A549 (cell line): ENCODE data around the gene BCL2L1. TPM values are rescaled to one million over a fixed set of nuclear protein-coding genes. Genes with fewer than 3 reads are reported as not detected.

ENCODE experiments used
- ATAC-seq, 2 experiments: fragments of 200-7000 bp in 1 of 2; fragments of >200 bp in 1 of 2; cut with Nextera tagmentation in 1 of 2; cut with Tn5 transposase in 1 of 2; 3 replicates each; pipeline versions ENCODE4 v1.8.0 to v1.9.1; 2018 to 2020; ENCODE audit warnings: mild to moderate bottlenecking in 1 of 2, moderate library complexity in 1 of 2
- CTCF ChIA-PET: fragments of 300-600 bp; sonication (Branson Sonifier 250); formaldehyde crosslinking; extraction: SDS; loops from one replicate; lab custom pipeline; 2021; ENCODE audit warnings: antibody characterized with exemption, inconsistent platforms; lab: Yijun Ruan, JAX
- POLR2A ChIA-PET: fragments of 350-600 bp; formaldehyde crosslinking; extraction: SDS; loops from one replicate; lab custom pipeline; 2021; ENCODE audit warnings: antibody characterized with exemption, inconsistent platforms; lab: Yijun Ruan, JAX
- DNase-seq, 2 experiments: peaks; one replicate each; pipeline versions ENCODE4 v3.0.0 to v3.0.0-alpha.2; 2011 to 2016; ENCODE audit warnings: low read depth in 1 of 2, low spot score in 1 of 2
- FAIRE-seq: peaks from 2 replicates; lab custom pipeline; 2011; peaks lifted over from hg19 to GRCh38; lab: Jason Lieb, UNC
- H3K27ac ChIP-seq, 2 experiments: fragments of >200 bp; sonication (Bioruptor Twin); formaldehyde crosslinking; 3 replicates each; pipeline ENCODE4 v1.5.1; 2016 to 2017
- H3K4me1 ChIP-seq: fragments of >200 bp; sonication (Bioruptor Twin); formaldehyde crosslinking; 3 replicates; pipeline ENCODE4 v1.6.1; 2016
- H3K4me2 ChIP-seq: fragments of >200 bp; sonication (Bioruptor Twin); formaldehyde crosslinking; 3 replicates; pipeline ENCODE4 v1.6.1; 2016
- H3K4me3 ChIP-seq: fragments of >200 bp; sonication (Bioruptor Twin); formaldehyde crosslinking; 3 replicates; pipeline ENCODE4 v1.5.1; 2016
- H3K9me3 ChIP-seq: fragments of >200 bp; sonication (Bioruptor Twin); formaldehyde crosslinking; 3 replicates; pipeline ENCODE4 v1.6.1; 2016
- BHLHE40 ChIP-seq: IDR thresholded peaks from 2 replicates; pipeline ENCODE4 v1.6.1; 2012; ENCODE audit warnings: low read depth, low read length, inconsistent platforms
- CBX2 ChIP-seq: fragments of 200-600 bp; sonication (generic); IDR thresholded peaks from 2 replicates; pipeline ENCODE4 v1.6.1; 2016; ENCODE audit warnings: low read depth, mild to moderate bottlenecking, borderline replicate concordance
- CBX8 ChIP-seq: fragments of 200-600 bp; sonication (generic); IDR thresholded peaks from 2 replicates; pipeline ENCODE4 v1.6.1; 2016
- CHD2 ChIP-seq: fragments of 150-350 bp; IDR thresholded peaks from 2 replicates; pipeline ENCODE4 v1.6.1; 2014; ENCODE audit warnings: low read length; ENCODE audit not compliant: partially characterized antibody
- CTCF ChIP-seq: fragments of >200 bp; sonication (Bioruptor Twin); formaldehyde crosslinking; IDR thresholded peaks from 3 replicates; pipeline ENCODE4 v1.5.1; 2016
- EHMT2 ChIP-seq: fragments of 200-600 bp; sonication (generic); IDR thresholded peaks from 2 replicates; pipeline ENCODE4 v1.6.1; 2016; ENCODE audit warnings: antibody characterized with exemption, low read depth, mild to moderate bottlenecking, moderate library complexity
- EP300 ChIP-seq, 2 experiments: fragments of >200 bp; sonication (Bioruptor Twin); formaldehyde crosslinking; IDR thresholded peaks; 2 replicates in 1 of 2; 3 replicates in 1 of 2; pipeline ENCODE4 v1.6.1; 2016 to 2017
- FOSB ChIP-seq: fragments of 250-450 bp; sonication (Bioruptor Pico); IDR thresholded peaks from 2 replicates; pipeline ENCODE4 v1.5.0; 2020; ENCODE audit warnings: mild to moderate bottlenecking, moderate library complexity
- HES2 ChIP-seq: fragments of >200 bp; sonication (Bioruptor Twin); formaldehyde crosslinking; IDR thresholded peaks from 2 replicates; pipeline ENCODE4 v1.6.1; 2016
- HEYL ChIP-seq: fragments of 250-450 bp; sonication (Bioruptor Pico); IDR thresholded peaks from 2 replicates; pipeline ENCODE4 v1.8.0; 2021; ENCODE audit warnings: mild to moderate bottlenecking, moderate library complexity
- HOXB5 ChIP-seq: fragments of 250-450 bp; sonication (Bioruptor Pico); IDR thresholded peaks from 2 replicates; pipeline ENCODE4 v1.5.0; 2020; ENCODE audit warnings: mild to moderate bottlenecking, moderate library complexity
- JUNB ChIP-seq: fragments of >200 bp; sonication (Bioruptor Twin); formaldehyde crosslinking; IDR thresholded peaks from 2 replicates; pipeline ENCODE4 v1.6.1; 2016
- MAFK ChIP-seq: fragments of 450-650 bp; IDR thresholded peaks from 2 replicates; pipeline ENCODE4 v1.6.1; 2014; ENCODE audit not compliant: partially characterized antibody
- NPAS2 ChIP-seq: fragments of 250-450 bp; sonication (Bioruptor Pico); IDR thresholded peaks from 2 replicates; pipeline ENCODE4 v1.8.0; 2022; ENCODE audit warnings: mild to moderate bottlenecking, moderate library complexity, borderline replicate concordance
- PBX3 ChIP-seq: IDR thresholded peaks from 2 replicates; pipeline ENCODE4 v1.6.1; 2012
- PHF8 ChIP-seq: fragments of 200-600 bp; sonication (generic); IDR thresholded peaks from 2 replicates; pipeline ENCODE4 v1.6.1; 2016; ENCODE audit warnings: low read depth, mild to moderate bottlenecking, antibody characterized with exemption, moderate library complexity, borderline replicate concordance
- POLR2AphosphoS2 ChIP-seq: conservative IDR thresholded peaks from 2 replicates; pipeline ENCODE4 v1.6.1; 2012; ENCODE audit warnings: low read length, improper control_type of control experiment, inconsistent platforms
- RARB ChIP-seq: fragments of 250-450 bp; sonication (Bioruptor Pico); IDR thresholded peaks from 2 replicates; pipeline ENCODE4 v1.8.0; 2021; ENCODE audit warnings: mild to moderate bottlenecking, moderate library complexity
- RFX5 ChIP-seq: fragments of 450-650 bp; IDR thresholded peaks from 2 replicates; pipeline ENCODE4 v1.7.1; 2014; ENCODE audit warnings: antibody characterized with exemption, mild to moderate bottlenecking, moderate library complexity
- TP53 ChIP-seq: fragments of 250-450 bp; sonication (Bioruptor Pico); IDR thresholded peaks from 2 replicates; pipeline ENCODE4 v1.5.0; 2021; ENCODE audit warnings: mild to moderate bottlenecking, moderate library complexity
- ZSCAN20 ChIP-seq: fragments of 250-450 bp; sonication (Bioruptor Pico); IDR thresholded peaks from 2 replicates; pipeline ENCODE4 v1.8.0; 2022; ENCODE audit warnings: mild to moderate bottlenecking, moderate library complexity
- WGBS: methylation state at CpG from one replicate; pipeline ENCODE4 v1.1.6; 2017; ENCODE audit errors: missing lambda C conversion rate; 5-methylcytosine and 5-hydroxymethylcytosine counted together
- polyA plus RNA-seq, 4 experiments: library from polyadenylated mRNA; depleted of rRNA in 3 of 4; stranded (reverse); fragments of >200 nt; fragmentation: RNase III in 1 of 4; extraction: RNeasy Plus Mini Kit Qiagen cat#74134 plus additional on column Dnase treatment in 1 of 4; gene quantifications; 2 replicates in 3 of 4; 3 replicates in 1 of 4; pipeline ENCODE4 v1.2.3, GENCODE V29; 2011 to 2017

Gene BCL2L1
- polyA plus RNA-seq, 2 of the 4 experiments (the other 2 are of a cell fraction) = 154 to 178 TPM

- TF ChIP-seq PHF8 (no peak), ZSCAN20 (CRISPR knock-in tag) (no peak), POLR2AphosphoS2 (0 out of 2 replicates have a peak, but pooled peaks have one; percentile 37), CTCF (no peak), RFX5 (no peak), CBX2 (no peak), CHD2 (no peak), FOSB (CRISPR knock-in tag) (no peak)
- H3K4me2 ChIP-seq = peak overlapping the region; percentile 45; the same call in 2 of the 3 replicates
- no peaks in the 10 kb centered on the region for H3K9me3 ChIP-seq
- no peak overlapping the region for H3K4me3 ChIP-seq
- POLR2A ChIA-PET = interaction anchor here (3.8 kb wide), 1 partner anchor 45 kb away, joined by 15 read pairs; the partner anchor contains the start of gene BCL2L1
- no peak for ATAC-seq
- DNase-seq = no peak
- FAIRE-seq = no peak
- peaks cover 99% of the 10 kb centered on the region for H3K4me1 ChIP-seq
- WGBS = 98% methylated on average over 2 of the region's 2 CpGs
- peak overlapping the region; percentile 58 to 75 for H3K27ac ChIP-seq
- CTCF ChIA-PET = interaction anchor here (0.7 to 11.6 kb wide), 8 partner anchors 12 to 118 kb away, joined by 3 to 88 read pairs (median 6); partner anchors contain the start of gene BCL2L1
Measured at GRCh38 chr20:31677553-31678260, 45.0 kb downstream of the BCL2L1 start.

GRCh38 chr20:31676609-31676989 is 46.1 kb downstream of the BCL2L1 start:
- DNase-seq (no peak), FAIRE-seq (no peak), ATAC-seq (no peak)
- TF ChIP-seq HOXB5 (no peak), NPAS2 (CRISPR knock-in tag) (no peak), MAFK (no peak), JUNB (no peak), HES2 (no peak), TP53 (CRISPR knock-in tag) (no peak), HEYL (CRISPR knock-in tag) (no peak), POLR2AphosphoS2 (no peak; the same call in 1 of the 2 replicates), CTCF (no peak), ZSCAN20 (CRISPR knock-in tag) (no peak), EHMT2 (no peak), PBX3 (no peak), CBX8 (no peak), RARB (CRISPR knock-in tag) (no peak), EP300 (IDR thresholded peaks at IDR 0.05) (no peak), BHLHE40 (no peak), CBX2 (no peak)
- H3K9me3 ChIP-seq = no peaks in the 10 kb centered on the region
- peaks cover 97% of the 10 kb centered on the region for H3K4me1 ChIP-seq
- peak overlapping the region; percentile 22 to 75; a peak in 4 of 6 replicates for H3K27ac ChIP-seq
- 87% methylated on average over 7 of the region's 7 CpGs for WGBS
- no peak overlapping the region for H3K4me3 ChIP-seq
- ChIA-PET POLR2A (interaction anchor here (3.8 kb wide), 1 partner anchor 46 kb away, joined by 15 read pairs; the partner anchor contains the start of gene BCL2L1), CTCF (interaction anchor here (0.6 to 11.6 kb wide), 7 partner anchors 12 to 128 kb away, joined by 3 to 88 read pairs (median 6); partner anchors contain the start of gene BCL2L1)
- H3K4me2 ChIP-seq = peak overlapping the region; percentile 8; the same call in 2 of the 3 replicates
